ENCODE measurements around the gene DMXL2. TPM values are rescaled to one million over a fixed set of nuclear protein-coding genes. Genes with fewer than 3 reads are reported as not detected.

The DMXL2 gene
- total and polyA plus RNA-seq, 9 of the 15 experiments (the other 6 are each of a cell fraction or from before 2014, with no cell fraction given), result 9.3 to 57.7 (median 30.7) TPM

DNA sequence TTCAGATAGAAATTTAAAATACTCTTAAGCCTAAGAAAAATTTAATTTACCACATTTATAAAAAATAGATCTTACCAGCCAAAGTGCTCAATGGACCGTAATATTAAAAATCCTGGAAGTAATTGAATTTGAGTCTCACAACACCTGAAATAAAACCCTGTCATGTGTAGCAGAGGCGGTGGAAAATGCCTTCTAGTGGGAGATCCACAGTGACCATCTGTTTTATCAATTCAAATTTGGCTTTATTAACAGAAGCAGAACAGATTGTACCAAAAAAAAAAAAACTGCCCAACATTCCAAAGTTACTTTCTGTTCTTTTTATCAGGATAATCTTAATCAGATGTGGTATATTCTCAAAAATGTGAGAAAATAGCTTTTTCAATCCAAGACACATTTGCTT lies 71.7 kb downstream of the DMXL2 start (continued):
- TF ChIP-seq, protein P1, sequence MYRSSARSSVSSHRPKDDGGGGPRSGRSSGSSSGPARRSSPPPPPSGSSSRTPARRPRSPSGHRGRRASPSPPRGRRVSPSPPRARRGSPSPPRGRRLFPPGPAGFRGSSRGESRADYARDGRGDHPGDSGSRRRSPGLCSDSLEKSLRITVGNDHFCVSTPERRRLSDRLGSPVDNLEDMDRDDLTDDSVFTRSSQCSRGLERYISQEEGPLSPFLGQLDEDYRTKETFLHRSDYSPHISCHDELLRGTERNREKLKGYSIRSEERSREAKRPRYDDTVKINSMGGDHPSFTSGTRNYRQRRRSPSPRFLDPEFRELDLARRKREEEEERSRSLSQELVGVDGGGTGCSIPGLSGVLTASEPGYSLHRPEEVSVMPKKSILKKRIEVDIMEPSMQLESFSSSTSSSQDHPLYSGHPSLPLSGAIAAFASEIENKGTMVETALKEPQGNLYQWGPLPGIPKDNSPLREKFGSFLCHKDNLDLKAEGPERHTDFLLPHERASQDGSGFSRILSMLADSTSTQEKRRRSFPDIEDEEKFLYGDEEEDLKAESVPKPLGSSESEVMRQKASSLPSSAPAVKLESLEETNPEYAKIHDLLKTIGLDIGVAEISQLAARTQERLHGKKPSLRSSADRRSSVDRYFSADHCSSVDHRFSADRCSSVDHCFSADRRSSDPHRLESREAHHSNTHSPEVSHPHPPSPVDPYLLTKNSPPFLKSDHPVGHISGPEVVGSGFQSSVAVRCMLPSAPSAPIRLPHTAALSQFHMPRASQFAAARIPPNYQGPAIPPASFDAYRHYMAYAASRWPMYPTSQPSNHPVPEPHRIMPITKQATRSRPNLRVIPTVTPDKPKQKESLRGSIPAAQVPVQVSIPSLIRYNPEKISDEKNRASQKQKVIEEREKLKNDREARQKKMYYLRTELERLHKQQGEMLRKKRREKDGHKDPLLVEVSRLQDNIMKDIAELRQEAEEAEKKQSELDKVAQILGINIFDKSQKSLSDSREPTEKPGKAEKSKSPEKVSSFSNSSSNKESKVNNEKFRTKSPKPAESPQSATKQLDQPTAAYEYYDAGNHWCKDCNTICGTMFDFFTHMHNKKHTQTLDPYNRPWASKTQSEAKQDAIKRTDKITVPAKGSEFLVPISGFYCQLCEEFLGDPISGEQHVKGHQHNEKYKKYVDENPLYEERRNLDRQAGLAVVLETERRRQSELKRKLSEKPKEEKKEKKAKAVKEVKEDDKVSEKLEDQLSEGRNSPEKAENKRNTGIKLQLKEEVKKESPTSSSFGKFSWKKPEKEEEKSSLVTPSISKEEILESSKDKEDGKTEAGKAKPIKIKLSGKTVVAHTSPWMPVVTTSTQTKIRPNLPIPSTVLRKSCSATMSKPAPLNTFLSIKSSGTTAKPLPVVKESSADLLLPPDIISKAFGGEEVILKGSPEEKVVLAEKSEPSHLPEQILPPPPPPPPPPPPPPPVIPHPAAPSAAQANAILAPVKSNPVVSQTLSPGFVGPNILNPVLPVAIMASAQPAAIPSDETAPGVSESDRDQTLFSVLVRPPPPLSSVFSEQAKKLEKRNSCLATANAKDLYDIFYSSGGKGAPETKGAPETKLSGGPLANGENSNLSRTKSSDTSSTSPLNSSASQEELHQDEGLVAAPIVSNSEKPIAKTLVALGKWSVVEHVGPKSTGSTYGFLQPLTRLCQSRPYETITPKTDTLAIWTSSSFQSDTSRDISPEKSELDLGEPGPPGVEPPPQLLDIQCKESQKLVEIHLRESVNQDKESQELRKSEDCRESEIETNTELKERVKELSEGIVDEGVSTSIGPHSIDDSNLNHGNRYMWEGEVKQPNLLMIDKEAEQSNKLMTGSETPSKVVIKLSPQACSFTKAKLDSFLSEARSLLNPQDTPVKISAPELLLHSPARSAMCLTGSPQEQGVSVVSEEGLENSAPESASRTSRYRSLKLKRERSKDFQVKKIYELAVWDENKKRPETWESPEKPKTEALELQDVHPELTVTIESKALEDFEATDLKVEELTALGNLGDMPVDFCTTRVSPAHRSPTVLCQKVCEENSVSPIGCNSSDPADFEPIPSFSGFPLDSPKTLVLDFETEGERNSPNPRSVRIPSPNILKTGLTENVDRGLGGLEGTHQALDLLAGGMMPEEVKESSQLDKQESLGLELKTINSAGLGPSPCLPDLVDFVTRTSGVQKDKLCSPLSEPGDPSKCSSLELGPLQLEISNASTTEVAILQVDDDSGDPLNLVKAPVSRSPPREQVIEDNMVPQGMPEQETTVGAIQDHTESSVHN (IDR thresholded peaks at IDR 0.05; ENCODE audit: borderline replicate concordance in 1 of 2, low read depth in 1 of 2), result no peak
- no peak for TF ChIP-seq ZHX1 (conservative IDR thresholded peaks at IDR 0.05; ENCODE audit: low read length)
